K562 (cell line): ENCODE results near the gene SRSF9. TPM values are rescaled to one million over a fixed set of nuclear protein-coding genes. Genes with fewer than 3 reads are reported as not detected.

ENCODE experiments used
- FOXJ2 ChIP-seq: fragments of 200-800 bp; sonication (Bioruptor generic); IDR thresholded peaks from 2 replicates; pipeline ENCODE4 v1.6.1; 2016; ENCODE audit warnings: missing genetic modification characterization, missing compliant biosample characterization
- KLF13 ChIP-seq: fragments of 450-650 bp; IDR thresholded peaks from 2 replicates; pipeline ENCODE4 v1.6.1; 2016; ENCODE audit warnings: missing genetic modification characterization, low read depth, mild to moderate bottlenecking, missing compliant biosample characterization, moderate library complexity, borderline replicate concordance
- MTA3 ChIP-seq: fragments of 450-650 bp; formaldehyde crosslinking; IDR thresholded peaks from 2 replicates; pipeline ENCODE4 v1.6.1; 2017; ENCODE audit warnings: mild to moderate bottlenecking, borderline replicate concordance
- MXD1 ChIP-seq: fragments of 250-450 bp; sonication (Bioruptor Pico); IDR thresholded peaks from 2 replicates; pipeline ENCODE4 v1.8.0; 2021; ENCODE audit warnings: borderline replicate concordance, mild to moderate bottlenecking, moderate library complexity; ENCODE audit not compliant: poor library complexity, severe bottlenecking
- PCBP1 ChIP-seq: fragments of 200-400 bp; formaldehyde crosslinking; IDR thresholded peaks from 2 replicates; pipeline ENCODE4 v1.6.1; 2018; ENCODE audit warnings: mild to moderate bottlenecking, low read depth, low read length; ENCODE audit not compliant: poor library complexity, severe bottlenecking
- POLR2B ChIP-seq: fragments of 450-650 bp; IDR thresholded peaks from 2 replicates; pipeline ENCODE4 v1.6.1; 2018; ENCODE audit warnings: low read depth; ENCODE audit not compliant: partially characterized antibody
- POLR2H ChIP-seq: IDR thresholded peaks from 2 replicates; pipeline ENCODE4 v1.6.1; 2016; ENCODE audit warnings: missing genetic modification characterization, low read depth, mild to moderate bottlenecking, control low read depth, missing compliant biosample characterization, moderate library complexity
- TEAD1 ChIP-seq, 2 experiments: fragments of 450-650 bp in 1 of 2; sonication (generic) in 1 of 2; formaldehyde crosslinking; IDR thresholded peaks; 2 replicates each; pipeline versions ENCODE4 v1.4.0 to v1.8.0; 2020 to 2022; ENCODE audit warnings: mild to moderate bottlenecking in 2 of 2, missing genetic modification reagents in 1 of 2
- UBTF ChIP-seq, 2 experiments: IDR thresholded peaks; 2 replicates each; pipeline ENCODE4 v1.6.1; 2012; ENCODE audit warnings: improper control_type of control experiment in 2 of 2, low read depth in 2 of 2, low read length in 2 of 2, borderline replicate concordance in 1 of 2
- ZNF407 ChIP-seq: fragments of 450-650 bp; IDR thresholded peaks from 2 replicates; pipeline ENCODE4 v1.6.1; 2016; ENCODE audit warnings: low read depth
- ZNF639 ChIP-seq, 2 experiments: fragments of 200-800 bp in 1 of 2; sonication (Bioruptor generic) in 1 of 2; sonication (generic) in 1 of 2; formaldehyde crosslinking in 1 of 2; IDR thresholded peaks in 1 of 2; conservative IDR thresholded peaks in 1 of 2; 2 replicates each; pipeline versions ENCODE4 v1.5.0 to v1.6.1; 2016 to 2020; ENCODE audit warnings: missing compliant biosample characterization in 1 of 2, missing genetic modification characterization in 1 of 2, missing genetic modification reagents in 1 of 2
- ZNF695 ChIP-seq: fragments of 450-650 bp; formaldehyde crosslinking; IDR thresholded peaks from 2 replicates; pipeline ENCODE4 v1.4.0; 2020; ENCODE audit warnings: mild to moderate bottlenecking, moderate library complexity
- ZNF696 ChIP-seq: fragments of 250-450 bp; sonication (Bioruptor Pico); conservative IDR thresholded peaks from 2 replicates; pipeline ENCODE4 v1.4.0; 2020; ENCODE audit warnings: mild to moderate bottlenecking, moderate library complexity
- polyA plus RNA-seq, 8 experiments: library from polyadenylated mRNA; depleted of rRNA in 4 of 8; stranded (reverse) in 5 of 8; unstranded in 3 of 8; fragments of >200 nt; fragmentation: Nextera tagmentation in 2 of 8; fragmentation: Illumina TruSeq in 1 of 8; extraction: Ambion mirVana in 2 of 8; extraction: Trizol in 1 of 8; gene quantifications; 2 replicates each; pipeline versions ENCODE4 v1.2.1 to v1.2.3, GENCODE V29; 2011 to 2014; ENCODE audit warnings: inconsistent platforms in 1 of 8, missing spikeins in 1 of 8
- total RNA-seq, 7 experiments: library from RNA; depleted of rRNA in 6 of 7; stranded (reverse); fragments of >200 nt in 6 of 7; fragmentation: Illumina TruSeq in 2 of 7; extraction: Trizol in 2 of 7; gene quantifications; 2 replicates each; pipeline versions ENCODE4 v1.2.1 to v1.2.3, GENCODE V29; 2011 to 2021; ENCODE audit warnings: low replicate concordance in 1 of 7

SRSF9 gene
- total and polyA plus RNA-seq, 9 of the 15 experiments (the other 6 are each of a cell fraction or from before 2014, with no cell fraction given) = 40.3 to 291 (median 230) TPM

- TF ChIP-seq UBTF (IDR thresholded peaks at IDR 0.05; ENCODE audit: borderline replicate concordance in 1 of 2, low read depth in 2 of 2, low read length in 2 of 2) (0 out of 4 replicates have a peak, but pooled peaks of 1 of the 2 experiments have one; percentile 37), MTA3 (peak; percentile 100), TEAD1 (CRISPR knock-in tag; IDR thresholded peaks at IDR 0.05) (peak in 1 of 2 experiments; percentile 59; a peak in 1 of 4 replicates), POLR2H (peak; percentile 96), ZNF695 (no peak), MXD1 (CRISPR knock-in tag) (peak; percentile 81), PCBP1 (peak; percentile 74), ZNF407 (no peak), POLR2B (peak; percentile 85), FOXJ2 (tag) (peak; percentile 47; the same call in 1 of the 2 replicates), ZNF696 (CRISPR knock-in tag) (no peak), KLF13 (0 out of 2 replicates have a peak, but pooled peaks have one; percentile 34), ZNF639 (CRISPR knock-in tag; conservative IDR thresholded peaks at IDR 0.05 in 1 of 2, IDR thresholded peaks at IDR 0.05 in 1 of 2) (no peak)
These were observed 26.3 kb upstream of the SRSF9 start, which contains the start of gene DYNLL1 (continued) for GRCh38 chr12:120495731-120496412.
